NCI-H345 treated with DMSO at 0.1 percent for 48 hours (cell line): ENCODE data around the gene TMEM59L.

Experiments used
- DNase-seq: peaks from one replicate; lab custom pipeline; 2025; ENCODE audit not compliant: unreplicated experiment; lab: John Stamatoyannopoulos, UW

Gene TMEM59L

GRCh38 chr19:18636969-18637629, 24.4 kb downstream of the TMEM59L start, which contains the start of gene KLHL26:
TSS of gene KLHL26 (plus strand) at chr19:18637028. CDS start at chr19:18637055, 27 bp downstream.
- DNase-seq = no peak

DNA sequence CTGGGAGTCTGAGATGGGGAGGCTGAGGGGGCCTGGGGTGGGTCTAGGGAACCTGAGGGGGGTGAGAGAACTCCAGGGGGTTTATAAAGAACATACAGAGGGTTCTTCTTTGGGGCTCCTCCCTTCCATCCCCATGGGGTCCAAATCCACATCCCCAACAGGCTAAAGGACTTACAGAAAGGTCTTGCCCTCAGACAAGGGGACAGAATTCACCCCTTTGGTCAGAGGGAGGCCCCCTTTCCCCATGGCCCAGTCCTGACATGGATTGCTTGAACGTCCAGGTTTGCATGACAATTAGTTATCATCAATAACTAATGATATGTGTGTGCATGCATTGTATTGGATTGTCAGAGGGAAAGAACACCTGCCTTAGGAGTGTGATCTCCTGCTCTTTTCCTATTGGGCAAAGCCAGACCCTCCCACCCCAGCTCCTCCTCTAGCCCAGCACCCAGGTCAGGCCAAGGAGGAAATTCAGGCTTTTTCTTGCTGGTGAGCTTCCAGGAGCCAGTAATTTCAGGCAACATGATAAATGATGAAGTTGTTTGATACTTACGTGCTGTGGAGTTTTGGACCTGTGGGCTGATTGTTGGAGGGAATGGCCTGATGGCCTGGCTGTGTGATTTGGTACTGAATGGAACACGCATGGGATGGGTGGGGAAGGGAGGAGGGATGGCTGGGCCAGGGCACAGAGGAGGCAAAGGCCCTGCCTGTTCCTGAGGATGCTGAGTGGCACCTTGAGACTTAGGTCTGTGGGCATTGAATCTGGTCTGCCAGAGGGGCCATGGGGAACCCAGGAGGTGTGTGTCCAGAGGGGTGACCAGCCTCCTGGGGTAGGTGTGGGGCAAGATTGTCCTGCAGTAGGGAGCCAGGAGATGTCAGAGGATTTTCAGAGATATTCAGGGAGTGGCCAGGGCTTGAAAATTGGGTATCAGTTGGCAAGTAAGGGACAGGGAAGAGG, 25.3 kb downstream of the TMEM59L start:
- no peak for DNase-seq

DNA sequence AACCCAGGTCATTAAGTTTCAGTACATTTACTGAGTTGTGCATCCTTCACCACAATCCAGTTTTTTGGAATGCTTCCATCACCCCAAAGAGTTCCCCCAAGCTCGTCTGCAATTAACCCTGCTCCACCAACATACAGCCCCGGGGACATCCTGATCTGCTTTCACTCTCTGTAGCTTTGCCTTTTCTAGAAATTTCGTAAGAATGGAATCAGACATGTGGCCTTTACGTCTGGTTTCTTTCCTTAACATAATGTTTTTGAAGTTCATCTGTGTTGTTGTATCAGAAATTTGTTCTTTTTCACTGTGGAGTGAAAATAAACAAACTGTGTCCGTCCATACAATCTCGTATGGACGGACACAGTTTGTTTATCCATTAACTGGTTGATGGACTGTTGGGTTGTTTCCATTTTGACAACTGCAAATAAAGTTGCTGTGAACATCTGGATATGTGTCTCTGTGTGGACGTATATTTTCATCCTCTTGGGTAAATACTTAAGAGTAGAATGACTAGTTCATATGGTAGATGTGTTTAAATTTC, 27.1 kb downstream of the TMEM59L start:
- DNase-seq = no peak

- DNase-seq = no peak
Measured at GRCh38 chr19:18644196-18645034, 31.7 kb downstream of the TMEM59L start.

DNA sequence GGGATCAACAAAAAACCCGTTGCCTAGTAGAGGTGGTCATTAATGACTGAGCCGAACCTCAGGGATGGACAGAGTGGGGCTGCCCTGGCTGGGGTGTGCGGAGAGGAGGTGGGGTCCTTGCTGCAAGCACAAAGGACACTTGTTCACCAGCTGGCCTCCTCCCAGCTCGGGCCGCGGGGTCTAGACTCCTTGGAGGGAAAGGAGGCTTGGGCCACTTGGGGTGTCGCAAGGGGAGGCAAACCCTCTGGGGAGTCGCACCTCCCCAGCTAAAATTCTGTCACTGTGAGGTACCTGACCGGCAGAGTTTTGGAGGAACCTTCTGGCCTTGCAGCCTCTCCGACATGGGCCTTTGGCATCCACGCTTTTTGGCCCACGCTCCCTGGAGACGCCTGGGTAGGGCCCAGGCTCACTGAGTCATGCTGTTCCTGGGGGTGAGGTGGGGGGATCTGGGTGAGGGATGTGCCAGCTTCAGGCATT, 32.4 kb downstream of the TMEM59L start:
- DNase-seq = no peak

DNA sequence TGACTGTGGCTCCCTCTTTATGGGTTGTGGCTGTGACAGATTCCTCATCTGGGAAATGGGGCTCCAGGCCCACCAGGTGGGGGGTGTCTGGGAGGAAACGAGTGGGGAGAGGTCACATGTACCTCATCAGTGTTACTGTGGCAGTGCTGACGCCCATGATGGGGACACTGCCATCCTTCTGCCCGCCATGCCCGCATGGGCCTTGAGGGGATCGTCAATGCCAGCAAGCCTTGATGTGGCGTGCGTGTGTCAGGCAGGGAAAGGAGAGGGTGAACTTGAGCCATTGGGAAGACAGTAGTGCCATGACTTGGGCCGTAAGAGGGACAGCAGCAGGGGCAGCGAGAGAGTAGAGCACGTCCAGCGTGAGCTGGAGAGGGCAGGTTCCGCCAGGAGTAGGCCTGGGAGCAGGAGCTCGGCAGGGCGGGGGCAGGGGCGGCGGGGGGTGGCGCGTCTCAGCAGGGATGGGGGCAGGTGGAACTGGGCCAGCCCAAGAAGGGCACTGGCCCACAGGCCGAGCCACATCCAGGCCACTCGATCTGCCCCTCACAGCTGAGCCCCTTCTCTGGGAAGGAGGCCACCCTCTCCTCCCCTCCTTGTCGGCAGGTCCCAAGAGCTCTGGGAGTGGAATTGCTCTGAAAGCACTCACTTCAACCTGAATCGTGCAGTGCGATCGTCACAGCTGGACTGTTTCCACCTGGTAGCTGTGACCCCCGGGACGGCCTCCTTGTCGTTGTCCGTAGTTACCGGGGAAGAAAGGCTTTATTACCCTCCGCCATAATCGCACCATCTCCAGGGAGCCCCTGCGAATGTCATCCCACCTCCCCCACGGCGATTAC, 34.1 kb downstream of the TMEM59L start:
- DNase-seq = no peak

DNA sequence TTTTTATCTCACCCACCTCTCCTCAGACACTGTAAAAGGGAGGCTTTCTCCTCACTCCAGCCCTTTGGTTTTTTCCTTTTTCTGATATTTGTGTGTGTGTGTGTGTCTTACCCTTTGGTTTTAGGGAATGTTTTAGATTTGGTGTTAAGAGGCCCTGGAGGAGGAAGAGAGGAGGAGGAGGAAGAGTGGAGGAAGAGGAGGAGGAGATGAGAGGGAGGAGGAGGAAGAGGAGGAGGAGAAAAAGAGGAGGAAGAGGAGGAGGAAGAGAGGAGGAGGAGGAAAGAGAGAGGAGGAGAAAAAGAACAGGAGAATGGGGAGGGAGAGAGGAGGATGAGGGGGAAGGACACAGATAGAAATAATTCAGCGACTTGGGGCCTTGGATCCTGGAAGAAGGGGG, 34.7 kb downstream of the TMEM59L start:
- no peak for DNase-seq

DNA sequence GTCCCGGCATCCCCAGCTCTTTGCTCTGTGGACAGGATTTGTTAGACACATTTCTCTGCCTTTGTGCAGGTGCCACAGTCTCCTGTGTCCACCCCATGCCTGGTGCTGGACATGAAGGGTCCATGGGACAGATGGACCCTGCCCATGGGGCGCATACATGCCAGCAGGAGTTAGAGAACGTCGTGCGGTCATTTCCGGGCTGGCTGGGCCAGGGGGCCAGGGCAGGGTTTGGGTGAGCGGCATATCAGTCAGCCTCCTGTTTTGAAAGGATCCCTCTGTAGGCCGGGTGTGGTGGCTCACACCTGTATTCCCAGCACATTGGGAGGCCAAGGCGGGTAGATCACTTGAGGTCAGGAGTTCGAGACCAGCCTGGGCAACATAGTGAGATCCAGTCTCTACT, 35.1 kb downstream of the TMEM59L start:
- DNase-seq = no peak

DNA sequence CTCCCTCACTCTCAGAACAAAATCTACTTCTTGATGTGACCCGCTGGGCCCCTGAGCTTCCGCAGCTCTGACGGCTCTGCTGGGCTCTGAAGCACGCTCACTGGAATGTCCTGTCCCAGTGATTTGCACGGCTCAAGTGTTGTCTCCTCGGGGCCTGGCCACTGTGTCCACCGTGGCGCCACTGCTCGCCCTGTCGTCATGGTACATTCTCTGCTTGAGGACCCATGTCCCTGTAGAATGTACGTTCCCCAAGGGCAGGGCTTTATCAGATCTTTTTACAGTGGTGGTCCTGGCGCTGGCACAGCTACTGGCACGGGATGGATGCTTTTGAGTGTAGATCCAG, 36.3 kb downstream of the TMEM59L start:
- DNase-seq = no peak

DNA sequence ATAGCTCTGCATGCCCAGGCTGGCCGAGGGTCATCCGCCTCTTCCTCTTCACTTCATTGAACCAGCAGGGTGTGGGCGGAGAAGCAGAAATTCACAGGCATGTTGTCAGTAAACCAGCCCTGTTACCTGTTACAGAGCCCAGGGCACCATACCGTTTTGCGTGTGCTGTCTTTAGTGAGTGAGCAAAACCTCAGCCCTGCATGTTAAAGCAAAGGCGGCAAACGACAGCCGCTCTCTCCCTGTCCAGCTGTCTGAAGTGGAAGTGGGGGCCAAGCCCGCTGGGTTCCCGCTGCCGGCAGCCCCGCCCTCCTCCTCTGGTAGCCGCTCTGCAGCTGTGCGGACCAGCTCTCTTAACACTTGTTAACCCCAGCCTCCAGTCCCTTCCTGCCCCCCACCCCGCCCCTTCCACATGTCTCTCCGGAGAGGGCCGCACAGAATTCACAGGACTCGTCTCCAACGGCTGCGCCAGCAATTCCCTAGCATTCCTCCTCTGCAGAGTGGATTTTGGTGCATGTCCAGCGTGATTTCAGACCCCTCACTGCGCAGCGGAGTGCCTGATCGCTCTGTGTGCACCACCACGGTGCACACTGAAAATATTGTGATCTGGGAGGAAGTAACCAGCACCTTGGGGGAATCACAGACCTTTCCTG, 36.8 kb downstream of the TMEM59L start:
- DNase-seq = no peak

GRCh38 chr19:18650021-18650390, 37.3 kb downstream of the TMEM59L start:
- no peak for DNase-seq

DNA sequence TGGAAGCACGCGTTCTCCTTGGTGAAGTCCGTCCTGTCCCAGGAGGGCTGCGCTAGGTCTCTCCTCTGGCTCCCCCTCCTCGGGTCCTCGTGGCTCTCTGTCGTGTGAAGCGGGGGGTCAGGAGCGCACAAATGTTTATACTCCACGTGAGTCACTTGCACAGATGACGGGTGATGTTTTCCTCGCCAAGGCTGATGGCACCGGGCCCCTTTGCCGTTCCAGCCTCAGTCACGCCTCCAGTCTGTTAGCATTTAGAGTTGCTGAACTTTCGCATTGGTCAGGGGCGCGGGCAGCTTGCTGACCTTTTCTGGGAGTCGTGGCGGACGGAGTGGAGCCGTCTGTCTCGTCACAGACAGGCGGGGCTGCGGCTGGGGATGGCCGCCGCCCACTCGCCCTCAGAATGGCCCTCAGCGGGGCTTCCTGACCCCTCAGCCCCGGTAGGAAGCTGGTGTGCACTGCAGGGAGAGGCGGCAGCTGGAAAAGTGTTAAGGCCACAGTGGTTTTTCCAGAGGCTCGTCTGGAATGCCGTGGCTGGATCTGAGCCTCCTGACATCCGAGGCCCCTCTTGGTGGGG, 37.9 kb downstream of the TMEM59L start:
- DNase-seq = no peak

DNA sequence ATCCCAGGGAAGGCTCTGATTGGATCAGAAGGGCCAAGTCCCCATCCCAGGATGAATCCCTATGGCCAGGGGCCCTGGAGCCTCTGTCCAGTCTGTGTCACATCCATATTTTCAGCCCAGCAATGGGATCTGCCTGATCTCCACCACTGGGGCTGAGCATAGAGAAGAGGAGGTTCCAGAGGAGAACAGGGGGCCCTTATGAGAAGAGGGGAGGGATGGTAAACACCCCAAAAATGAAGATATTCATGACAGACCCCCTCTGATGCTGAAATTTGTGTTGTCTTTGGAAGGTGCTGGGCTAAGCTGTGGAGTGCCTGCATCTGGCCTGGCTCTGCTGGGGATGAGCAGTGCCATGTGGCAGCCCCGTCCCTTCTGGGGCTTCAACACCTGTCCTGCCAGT, 38.6 kb downstream of the TMEM59L start:
- no peak for DNase-seq

DNA sequence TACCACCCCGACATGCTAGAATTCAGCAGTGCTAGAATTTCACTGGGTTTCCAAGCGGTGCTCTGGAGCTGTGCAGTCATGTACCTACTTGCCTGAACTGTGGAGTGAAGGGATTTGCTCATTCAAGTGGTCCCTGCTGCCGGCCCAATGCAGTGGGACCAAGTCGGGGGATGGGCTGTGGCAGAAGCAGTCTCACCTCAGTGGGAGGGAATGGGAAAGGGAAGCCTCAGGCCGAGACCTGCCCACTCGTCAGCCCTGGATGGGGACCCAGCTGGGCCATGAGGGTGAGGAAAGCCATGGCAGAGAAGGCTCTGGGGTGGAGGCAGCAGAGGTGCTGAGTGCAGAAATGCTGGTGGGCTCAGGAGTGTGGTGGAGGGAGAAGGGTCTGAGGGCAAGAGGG, 39.1 kb downstream of the TMEM59L start:
- no peak for DNase-seq

- no peak for DNase-seq
Measured at GRCh38 chr19:18653853-18654252, 41.2 kb downstream of the TMEM59L start.

DNA sequence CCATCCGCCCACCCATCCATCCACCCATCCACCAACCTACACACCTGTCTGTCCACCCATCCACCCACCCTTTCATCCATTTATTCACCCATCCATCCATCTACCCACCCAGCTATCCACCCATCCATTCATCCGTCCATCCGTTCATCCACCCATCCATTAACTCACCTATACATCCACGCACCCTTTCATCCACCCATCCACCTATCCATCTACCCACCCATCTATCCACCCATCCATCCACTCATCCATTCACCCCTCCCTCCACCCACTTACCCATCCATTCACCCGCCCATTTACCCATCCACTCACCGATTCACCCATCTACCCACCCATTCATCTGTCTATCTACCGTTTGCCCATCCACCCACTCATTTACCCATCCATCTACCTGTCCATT, 41.8 kb downstream of the TMEM59L start:
- DNase-seq = no peak

DNA sequence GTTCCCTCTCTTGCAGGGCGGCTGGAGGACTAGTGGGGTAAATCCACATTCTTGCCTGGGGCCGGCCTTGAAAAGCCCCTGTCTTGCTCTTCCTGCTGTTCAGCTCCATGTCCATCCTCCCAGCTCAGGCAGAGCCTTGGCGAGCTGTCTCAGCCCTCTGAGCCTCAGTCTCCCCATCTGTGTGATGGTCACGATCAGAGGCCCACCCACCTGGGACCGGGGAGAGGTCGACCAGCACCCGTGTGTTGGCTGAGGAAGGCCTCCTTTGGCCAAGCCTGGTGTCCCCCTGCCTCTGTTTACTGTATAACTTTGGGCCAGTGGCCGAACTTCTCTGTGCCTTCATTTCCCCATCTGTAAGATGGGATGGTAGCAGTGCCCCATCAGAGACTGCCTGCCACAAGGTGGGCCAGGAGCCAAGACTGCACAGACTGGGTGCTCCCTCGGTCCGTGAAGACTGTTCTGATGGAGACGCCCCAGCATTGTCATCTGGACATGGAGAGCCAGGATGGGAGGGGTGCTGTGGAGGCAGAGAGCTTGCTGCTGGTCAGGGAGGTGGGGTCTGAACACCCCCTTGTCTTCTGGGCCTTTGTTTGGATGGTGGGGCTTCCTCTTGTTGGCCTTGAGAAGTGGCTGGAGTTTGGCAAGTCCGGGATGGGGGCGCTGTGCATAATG, 42.6 kb downstream of the TMEM59L start:
- DNase-seq = no peak

GRCh38 chr19:18656337-18657086, 43.8 kb downstream of the TMEM59L start:
- no peak for DNase-seq
